SIG-M5 (cell line): ENCODE data around the gene ANO1.
"Not testable (repeated sequence)": the region's sequence is repeated elsewhere in the genome, so short reads cannot be mapped to it uniquely, and the experiment has no call there.

ENCODE experiments used
- DNase-seq: peaks from one replicate; lab custom pipeline; 2025; lab: John Stamatoyannopoulos, UW

Gene ANO1

GRCh38 chr11:70210051-70210501, 132.0 kb downstream of the ANO1 start:
- no peak for DNase-seq

- no peak for DNase-seq
Measured at GRCh38 chr11:70210530-70210929, 132.4 kb downstream of the ANO1 start.

GRCh38 chr11:70212227-70212811, 134.2 kb downstream of the ANO1 start:
- no peak for DNase-seq

- DNase-seq: not testable (repeated sequence)
Measured at GRCh38 chr11:70217388-70217787, 139.3 kb downstream of the ANO1 start.

- not testable (repeated sequence) for DNase-seq
Measured at GRCh38 chr11:70218076-70218475, 140.0 kb downstream of the ANO1 start.

- no peak for DNase-seq
Measured at GRCh38 chr11:70220136-70220535, 142.0 kb downstream of the ANO1 start.

- DNase-seq: no peak
Measured at GRCh38 chr11:70220920-70221319, 142.8 kb downstream of the ANO1 start.

- DNase-seq: no peak
Measured at GRCh38 chr11:70225681-70226177, 147.6 kb downstream of the ANO1 start.

- DNase-seq: no peak
Measured at GRCh38 chr11:70226183-70226582, 148.1 kb downstream of the ANO1 start.

GRCh38 chr11:70226967-70227366, 148.8 kb downstream of the ANO1 start:
- DNase-seq: no peak

- no peak for DNase-seq
Measured at GRCh38 chr11:70229737-70230136, 151.6 kb downstream of the ANO1 start.

- DNase-seq: no peak
Measured at GRCh38 chr11:70230151-70230839, 152.2 kb downstream of the ANO1 start.

GRCh38 chr11:70230840-70231710, 153.0 kb downstream of the ANO1 start:
- no peak for DNase-seq

- no peak for DNase-seq
Measured at GRCh38 chr11:70233034-70233433, 154.9 kb downstream of the ANO1 start.

- DNase-seq: no peak
Measured at GRCh38 chr11:70233511-70233934, 155.4 kb downstream of the ANO1 start.

GRCh38 chr11:70233962-70234361, 155.8 kb downstream of the ANO1 start:
- no peak for DNase-seq
